T1000 (cell line): ENCODE measurements around the gene SMAD9.
"Not testable (repeated sequence)": the region's sequence is repeated elsewhere in the genome, so short reads cannot be mapped to it uniquely, and the experiment has no call there.

Experiments
- DNase-seq: peaks from one replicate; lab custom pipeline; 2025; ENCODE audit warnings: mixed read lengths; lab: John Stamatoyannopoulos, UW

Gene SMAD9

GRCh38 chr13:36912369-36912768 is 7.7 kb downstream of the SMAD9 start:
- no peak for DNase-seq

DNA sequence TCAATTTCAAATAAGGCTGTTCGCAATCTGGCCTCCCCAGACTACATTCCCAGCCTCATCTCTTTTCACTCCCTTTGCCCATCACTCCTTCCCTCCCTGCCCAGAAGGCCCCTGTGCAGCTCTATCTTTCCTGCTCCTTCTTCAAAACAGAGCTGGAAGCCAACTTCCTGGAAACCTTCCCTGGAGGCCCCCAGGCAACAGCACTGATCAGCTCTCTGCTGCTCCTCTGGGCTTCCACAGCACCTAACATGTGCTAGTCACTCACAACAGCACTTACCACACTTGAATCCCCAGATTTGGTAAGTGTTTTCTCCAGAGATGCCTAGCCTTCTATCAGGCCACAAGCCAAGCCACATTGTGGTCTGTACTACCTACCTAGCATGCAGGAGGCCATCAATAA is 9.5 kb downstream of the SMAD9 start:
- no peak for DNase-seq

DNA sequence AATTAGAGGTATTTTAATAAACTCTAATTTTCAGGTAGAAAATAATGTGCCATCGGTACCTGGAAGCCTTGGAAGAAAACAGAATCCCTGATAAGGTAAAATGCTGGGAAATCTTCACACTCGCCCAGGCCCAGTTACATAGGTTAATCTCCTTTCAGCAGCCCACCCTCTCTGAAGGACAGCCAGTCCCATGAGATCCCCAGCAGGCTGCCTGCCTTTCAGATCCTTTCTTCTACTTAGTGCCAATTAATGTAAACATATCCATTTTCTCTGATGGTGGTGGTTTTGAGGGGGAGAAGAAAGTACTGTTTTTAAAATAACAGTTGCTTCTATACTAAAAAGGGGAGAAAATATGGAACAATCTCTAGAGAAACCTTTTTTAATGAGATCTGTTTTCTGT is 12.2 kb downstream of the SMAD9 start:
- DNase-seq: no peak

DNA sequence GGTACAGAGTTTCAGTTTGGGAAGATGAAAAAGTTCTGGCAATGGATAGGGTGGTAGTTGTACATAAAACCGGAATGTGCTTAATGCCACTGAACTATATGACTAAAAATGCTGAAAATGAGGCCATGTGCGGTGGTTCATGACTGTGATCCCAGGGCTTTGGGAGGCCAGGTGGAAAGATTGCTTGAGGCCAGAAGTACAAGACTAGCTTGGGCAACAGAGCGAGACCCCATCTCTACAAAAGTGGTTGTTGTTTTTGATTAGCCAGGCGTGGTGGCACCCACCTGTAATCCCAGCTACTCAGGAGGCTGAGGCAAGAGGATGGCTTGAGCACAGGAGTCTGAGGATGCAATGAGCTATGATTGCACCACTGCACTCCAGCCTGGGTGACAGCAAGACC is 12.8 kb downstream of the SMAD9 start:
- no peak for DNase-seq

DNA sequence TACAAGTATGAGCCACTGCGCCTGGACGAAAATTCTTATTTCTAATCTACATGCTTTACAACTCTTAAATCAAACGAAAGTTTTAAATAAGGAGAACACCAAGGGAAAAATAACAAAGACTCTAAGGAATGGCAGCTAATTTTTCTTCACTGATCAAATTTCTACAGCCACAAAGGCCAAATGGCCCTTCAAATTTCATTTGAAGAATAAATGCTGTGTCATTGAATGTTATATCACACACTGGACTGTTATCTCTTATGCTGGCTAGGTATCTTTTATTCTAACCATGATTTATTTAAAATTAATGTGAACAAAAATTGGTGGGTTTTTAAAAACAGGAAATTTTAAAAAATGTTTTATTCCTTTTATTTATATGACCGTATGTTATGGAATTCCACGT is 14.1 kb downstream of the SMAD9 start:
- no peak for DNase-seq

DNA sequence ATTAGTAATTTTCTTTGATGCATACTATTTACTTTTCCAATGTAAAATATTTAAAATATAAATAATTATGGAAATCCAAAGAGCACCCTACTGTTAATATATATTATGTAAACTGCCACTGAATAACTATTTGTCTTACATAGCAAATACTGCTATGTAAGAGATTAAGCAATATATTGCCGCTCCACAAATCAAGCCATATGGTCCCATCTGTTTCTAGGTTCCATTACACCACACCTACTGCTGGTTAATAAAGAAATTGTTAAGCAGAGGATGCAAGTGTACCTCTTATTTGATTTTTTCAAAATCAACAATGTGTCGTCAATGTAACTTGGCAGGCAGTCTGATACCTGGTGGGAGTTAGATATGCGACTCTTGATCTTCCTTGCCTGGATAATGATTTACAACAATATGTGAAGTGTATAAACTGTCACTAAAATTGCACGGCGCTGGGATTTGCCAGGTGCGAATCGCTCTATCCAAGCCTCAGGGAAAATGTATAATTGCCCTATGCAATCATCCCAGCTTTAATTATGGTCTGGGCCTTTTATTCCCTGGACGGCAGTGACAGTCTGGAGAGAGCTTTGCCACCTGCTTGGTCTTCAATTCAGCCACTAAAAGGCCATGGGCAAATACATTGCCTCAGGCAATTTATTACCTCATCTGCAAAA is 16.0 kb downstream of the SMAD9 start:
- no peak for DNase-seq

DNA sequence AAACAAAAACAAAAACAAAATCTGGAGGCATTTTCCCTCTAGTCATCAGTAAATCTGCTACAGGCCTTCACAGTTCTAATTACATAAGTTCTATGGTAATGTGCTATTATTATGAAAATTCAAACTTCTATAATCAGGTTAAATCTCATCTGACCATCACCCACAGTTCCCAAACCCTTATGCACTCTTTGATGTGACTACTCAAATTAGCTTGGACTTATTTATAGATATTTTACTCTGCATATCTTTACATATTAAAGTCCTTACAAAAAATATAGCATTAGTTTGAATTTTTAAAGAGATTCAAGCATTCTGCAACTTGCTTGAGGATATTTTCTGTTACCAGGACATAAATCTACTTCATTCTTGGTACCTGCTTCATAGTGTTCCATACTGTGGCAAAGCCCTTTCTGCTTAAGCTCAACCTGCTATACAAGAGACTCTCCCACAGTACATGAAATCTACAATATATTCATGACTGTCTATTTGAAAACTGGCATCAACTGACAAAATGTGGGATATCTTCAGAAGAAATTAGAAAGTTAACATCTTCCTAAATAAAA is 22.9 kb downstream of the SMAD9 start:
- DNase-seq: no peak

DNA sequence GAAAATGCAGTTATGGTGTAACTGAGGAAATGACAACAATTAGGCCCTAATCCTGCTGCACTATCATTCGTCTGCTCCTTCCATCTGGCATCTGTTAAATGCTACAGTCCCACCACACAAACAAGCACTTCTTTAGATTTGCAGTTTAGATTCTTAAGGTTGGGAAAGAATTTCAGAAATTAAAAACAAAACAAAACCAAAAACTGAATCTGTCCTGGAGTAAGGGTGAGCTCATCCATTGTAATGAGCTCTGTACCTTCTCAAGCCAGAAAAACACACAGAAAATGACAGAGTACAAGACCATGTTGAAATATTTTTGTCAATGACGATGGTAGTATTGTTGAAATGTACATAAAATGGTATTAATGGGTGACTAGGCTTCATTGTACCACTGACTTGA is 28.3 kb downstream of the SMAD9 start:
- no peak for DNase-seq

GRCh38 chr13:36888645-36889044 is 31.4 kb downstream of the SMAD9 start:
- DNase-seq: no peak

GRCh38 chr13:36887758-36888521 is 32.1 kb downstream of the SMAD9 start:
- DNase-seq: no peak

GRCh38 chr13:36885901-36886300 is 34.1 kb downstream of the SMAD9 start:
- DNase-seq: no peak

DNA sequence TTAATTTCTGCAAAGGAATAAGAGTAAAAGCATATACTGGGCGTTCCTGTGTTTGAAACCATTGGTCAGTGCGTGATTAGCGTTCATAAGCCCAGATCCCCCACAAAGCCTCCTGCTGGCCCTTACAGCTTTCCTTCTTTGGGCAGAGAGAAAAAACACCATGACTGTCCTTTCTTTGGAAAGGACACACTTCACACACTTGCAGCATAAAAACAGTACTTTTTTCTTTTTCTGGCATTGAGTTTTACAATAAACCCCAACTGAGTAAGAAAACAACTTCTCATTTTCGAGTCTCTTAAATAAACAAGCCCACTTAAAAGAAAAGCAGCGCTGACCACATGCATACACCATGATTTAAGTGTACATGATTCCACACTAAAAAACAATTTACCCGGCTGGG is 35.8 kb downstream of the SMAD9 start:
- DNase-seq: no peak

DNA sequence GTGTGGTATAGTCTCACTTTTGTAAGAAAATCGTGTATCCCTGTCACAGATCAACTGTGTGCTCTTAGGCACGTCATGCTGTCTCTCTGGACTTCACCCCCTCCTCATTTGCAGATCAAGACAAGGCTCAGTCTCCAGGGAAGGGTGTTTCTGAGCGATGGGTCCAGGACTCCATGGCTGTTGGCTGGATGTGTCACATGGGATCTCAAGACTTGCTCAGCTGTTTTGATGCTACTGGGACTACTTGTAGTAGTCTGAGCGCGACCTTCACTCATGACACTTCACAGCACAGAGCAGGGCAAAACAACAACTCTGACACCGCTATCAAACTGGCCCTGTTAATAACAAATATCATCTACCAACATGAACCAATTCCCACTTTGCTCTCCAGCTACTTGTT is 36.2 kb downstream of the SMAD9 start:
- no peak for DNase-seq

DNA sequence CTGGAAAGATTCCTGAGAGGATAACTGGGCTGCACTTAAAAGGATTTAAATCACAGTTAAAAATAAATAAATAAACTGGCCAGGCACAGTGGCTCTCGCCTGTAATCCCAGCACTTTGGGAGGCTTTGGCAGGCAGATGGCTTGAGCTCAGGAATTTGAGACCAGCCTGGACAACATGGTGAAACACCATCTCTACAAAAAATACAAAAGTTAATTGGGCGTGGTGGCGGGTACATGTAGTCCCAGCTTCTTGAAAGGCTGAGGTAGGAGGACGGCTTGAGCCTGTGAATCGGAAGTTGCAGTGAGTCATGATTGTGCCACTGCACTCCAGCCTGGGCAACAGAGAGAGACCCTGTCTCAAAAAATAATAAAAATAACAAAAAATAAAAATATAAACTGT is 36.6 kb downstream of the SMAD9 start:
- not testable (repeated sequence) for DNase-seq

GRCh38 chr13:36882829-36883390 is 37.1 kb downstream of the SMAD9 start:
- DNase-seq: no peak

GRCh38 chr13:36880961-36881360 is 39.1 kb downstream of the SMAD9 start:
- no peak for DNase-seq

DNA sequence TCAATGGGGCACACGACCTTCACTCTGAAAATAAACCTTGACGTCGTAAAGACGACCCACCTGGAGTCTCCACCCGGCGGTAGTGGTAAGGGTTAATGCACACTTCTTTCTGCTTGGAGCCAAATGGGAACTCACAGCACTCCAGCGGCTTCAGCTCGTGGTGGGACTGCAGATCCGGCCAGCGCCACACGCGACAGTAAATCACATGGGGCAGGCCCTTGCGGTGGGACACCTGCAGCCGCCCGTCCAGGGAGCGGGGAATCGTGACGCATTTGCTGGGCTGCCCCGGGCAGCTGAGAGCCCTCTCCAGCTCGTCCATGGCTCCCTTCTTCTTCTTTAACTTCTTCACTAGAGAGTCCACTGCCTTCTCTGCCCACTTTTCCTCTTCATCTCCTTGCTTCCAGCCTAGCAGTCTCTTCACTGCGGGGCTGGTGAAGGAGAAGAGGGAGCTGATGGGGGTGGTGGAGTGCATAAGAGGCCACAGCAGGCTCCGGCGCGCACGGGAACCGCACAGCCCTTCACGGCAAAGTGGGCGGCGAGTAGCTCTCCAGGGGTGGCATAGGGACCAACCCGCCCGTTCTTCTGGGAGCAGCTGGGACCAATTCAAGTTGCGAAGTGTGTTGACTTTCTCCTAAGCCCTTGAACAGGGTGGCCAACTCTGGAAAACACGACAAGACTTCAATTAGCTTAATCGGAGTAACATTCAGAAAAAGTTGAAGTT is 40.7 kb downstream of the SMAD9 start:
- DNase-seq: no peak

- DNase-seq: no peak
These were observed 44.1 kb downstream of the SMAD9 start for GRCh38 chr13:36875961-36876360.

- no peak for DNase-seq
These were observed 44.6 kb downstream of the SMAD9 start for GRCh38 chr13:36875431-36875830.

DNA sequence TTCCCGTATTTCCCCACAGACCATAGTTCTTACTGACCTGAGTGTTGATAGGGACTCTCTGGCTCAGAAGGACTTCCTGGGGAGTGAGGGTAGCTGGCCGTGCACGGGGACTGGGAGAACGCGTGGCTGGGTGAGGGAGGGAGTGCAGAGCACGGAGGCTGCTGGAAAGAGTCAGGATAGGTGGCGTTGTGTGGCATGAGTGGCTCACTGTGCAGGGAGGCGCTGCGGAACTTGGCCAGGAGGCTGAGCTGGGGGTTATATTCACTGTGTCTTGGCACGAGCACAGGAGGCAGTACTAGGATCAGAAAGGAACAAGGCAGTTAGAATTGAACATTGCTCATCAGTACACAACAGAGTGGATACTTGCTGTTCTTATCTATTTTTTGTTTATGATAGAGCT is 47.4 kb downstream of the SMAD9 start:
- DNase-seq: no peak

DNA sequence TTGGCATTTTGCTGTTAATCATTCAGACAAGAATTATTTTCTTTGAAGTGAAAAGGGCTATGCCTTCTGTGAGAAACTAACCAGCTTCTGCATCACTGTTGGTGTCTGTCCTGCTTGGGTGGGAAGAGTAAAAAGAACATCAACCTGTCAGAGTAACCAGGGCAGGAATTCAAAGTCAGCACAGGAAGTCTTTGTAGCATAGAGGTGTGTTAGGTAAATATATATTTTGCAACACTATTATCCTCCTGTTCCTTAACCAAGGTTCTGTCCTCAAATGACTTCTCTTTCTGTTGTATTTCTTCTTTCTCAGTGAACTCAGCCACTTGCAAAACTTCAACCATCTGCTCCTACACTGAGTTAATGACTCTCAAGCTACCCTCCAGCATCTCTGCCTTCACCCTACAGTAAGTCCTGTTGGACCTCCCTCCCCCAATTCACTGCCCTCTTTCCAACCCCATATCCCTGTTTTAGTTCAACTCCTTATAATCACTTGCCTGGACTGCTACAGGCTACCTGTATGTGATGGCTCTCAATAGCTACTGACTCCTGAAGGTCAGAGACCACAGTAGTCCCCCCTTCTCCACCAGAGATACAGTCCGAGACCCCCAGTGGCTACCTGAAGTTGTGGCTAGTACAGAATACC is 49.9 kb downstream of the SMAD9 start:
- DNase-seq: no peak

DNA sequence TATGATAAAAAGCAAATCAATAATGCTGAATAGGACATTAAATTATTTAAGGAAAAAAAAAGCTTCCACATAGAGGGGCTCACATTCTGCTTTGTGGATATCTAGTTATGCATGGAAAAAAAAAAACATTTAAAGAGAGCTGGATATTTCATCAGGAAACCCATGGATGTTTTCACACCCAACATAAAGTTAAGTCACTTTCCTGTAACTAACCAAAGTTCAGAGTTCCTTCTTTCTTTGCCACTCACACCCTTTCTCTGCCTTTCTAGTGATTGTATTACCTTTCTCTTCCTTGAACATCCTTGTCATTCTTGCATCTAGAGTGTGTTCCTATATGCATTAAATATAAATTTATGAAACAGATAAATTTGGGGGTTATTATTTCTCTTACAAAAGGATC is 53.8 kb downstream of the SMAD9 start:
- no peak for DNase-seq
